HG03064 (cell line): ENCODE data around the gene IL1RAP.

ENCODE experiments used
- ATAC-seq: cut with Tn5 transposase; IDR thresholded peaks from one replicate; pipeline ENCODE4 v1.9.1; 2021; ENCODE audit warnings: low read depth; ENCODE audit not compliant: unreplicated experiment

IL1RAP gene

DNA sequence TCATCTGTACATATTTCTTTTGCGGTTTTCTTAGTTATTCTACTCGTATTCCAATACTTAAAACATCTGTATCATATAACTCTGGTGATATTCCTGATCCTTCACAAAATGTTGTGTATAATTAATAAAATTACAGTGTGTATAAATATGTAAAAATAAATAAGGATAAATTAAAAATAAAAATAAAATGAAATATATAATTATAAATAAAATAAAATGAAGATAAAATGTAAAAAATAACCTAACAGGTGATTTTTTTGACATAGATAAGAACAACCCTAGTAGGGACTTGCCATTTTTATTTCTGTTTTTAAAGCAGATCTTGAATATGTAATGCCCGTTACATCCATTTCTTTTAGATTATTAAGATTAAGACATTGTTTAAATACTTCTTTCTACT, 25.6 kb downstream of the IL1RAP start:
- no peak for ATAC-seq

DNA sequence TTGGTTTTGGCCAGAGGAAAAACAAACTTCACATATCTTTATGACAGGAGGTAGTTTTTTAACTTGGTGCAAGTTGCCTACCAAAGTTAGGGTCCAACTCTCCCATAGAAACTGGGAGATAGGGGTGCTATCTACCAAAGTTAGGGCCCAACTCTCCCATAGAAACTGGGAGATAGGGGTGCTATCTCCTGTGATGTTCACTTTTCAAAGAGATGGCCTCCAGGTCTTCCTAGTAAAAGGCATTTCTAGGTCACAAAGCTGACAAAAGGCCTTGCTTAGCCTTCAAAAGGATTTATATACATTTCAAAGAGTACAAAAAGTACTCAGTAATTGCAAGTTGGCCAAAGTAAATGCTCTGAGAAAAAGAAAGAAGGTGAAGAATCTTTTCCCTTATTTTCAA, 27.1 kb downstream of the IL1RAP start:
- ATAC-seq = no peak

DNA sequence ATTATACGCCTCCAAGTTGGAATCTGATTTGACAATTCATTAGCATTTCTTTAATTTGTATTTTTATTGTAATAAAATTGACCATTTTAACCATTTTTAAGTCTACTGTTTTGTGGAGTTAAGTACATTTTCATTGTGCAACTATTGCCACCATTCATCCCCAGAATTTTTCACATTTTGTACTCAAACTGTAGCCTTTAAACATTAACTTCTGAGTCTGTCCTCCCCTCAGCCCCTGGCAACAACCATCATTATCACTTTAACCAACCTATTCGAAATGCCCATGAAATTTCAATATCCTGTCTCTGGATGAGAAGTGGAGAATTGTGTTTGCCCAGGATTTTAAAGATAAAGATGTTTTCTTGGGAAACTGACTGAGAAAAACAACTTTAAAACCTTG, 27.7 kb downstream of the IL1RAP start:
- ATAC-seq = no peak

DNA sequence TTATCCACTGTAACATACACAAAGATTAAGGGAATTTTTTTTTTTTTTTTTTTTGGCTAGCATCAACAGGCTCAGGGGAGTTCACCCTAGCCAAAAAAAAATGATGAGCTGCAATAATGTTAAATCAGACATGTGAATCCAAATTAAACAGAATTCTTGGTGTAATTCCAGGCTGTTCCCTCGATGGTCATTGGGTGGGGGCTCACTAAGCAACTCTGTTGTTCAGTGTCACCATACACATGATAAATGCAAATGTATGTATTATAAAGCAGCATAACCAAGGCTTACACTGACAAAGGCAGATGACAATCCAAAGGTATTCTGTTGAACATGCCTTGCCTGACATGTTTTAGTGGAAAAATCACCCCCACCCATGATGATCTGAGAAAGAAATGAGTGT, 29.0 kb downstream of the IL1RAP start:
- ATAC-seq = no peak

DNA sequence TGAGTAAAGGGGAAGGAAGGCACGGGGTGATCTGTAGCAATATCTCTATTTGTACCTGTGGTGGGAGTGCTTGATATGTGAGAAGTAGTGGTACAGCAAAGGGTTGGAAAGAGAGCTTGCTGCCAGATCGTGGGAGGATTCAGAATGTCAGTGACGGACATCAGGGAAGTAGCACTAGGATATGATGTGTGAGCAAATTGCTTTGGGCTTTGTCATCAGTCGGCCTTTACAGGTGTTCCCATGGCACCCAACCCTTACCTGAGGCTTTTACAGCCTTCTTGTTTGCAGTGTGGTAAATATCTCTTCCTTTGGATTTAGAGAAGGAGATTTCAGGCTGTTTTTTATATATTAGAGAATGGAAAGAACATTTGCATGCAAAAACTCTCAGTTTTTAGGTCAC, 29.8 kb downstream of the IL1RAP start:
- no peak for ATAC-seq

DNA sequence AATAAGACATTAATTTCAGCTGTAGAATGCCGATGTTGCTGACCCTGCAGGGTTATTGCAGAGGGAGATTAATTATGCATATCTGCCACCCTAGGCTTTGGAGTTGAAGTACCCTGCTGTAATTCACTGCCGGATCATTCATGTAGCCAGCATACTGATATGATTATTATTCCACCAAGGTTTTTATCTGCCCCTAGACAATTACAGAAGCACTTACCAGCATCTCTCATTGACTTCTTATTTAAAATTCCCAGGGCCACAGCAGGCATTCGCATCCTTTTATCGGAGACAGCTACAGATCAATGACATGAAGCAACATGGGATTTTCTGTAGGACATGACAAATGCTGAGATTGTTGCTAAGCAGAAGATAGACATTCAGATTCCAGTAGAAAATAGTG, 31.3 kb downstream of the IL1RAP start:
- ATAC-seq = no peak

DNA sequence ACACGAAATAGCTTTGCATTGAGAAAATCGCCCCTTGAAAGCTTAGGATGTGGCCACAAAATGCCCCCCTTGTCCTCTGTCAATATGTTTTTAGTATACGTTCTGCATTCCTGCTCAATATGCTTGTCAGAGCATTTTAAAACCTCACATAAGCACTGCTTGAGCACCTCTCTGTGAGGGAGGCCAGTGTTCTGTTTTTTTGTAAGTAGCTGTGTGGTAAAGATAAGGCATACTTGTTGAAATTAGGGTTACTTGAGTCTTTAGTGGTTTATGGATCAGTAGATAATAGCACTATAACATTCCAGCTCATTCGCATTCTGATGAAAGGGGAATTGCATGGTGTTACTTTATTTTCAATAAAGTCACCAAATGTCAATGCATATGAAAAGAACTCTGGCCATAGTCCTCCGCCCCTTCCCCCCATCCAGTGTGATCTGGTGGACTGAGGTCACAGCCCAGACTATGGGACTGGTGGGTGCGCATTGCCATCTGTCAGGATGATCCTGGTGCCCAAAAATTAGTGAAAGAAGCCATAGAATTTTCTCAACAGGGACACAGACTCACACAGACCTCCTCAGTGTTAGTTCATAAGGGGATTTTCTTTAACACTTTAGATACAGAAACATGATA, 33.1 kb downstream of the IL1RAP start:
- no peak for ATAC-seq

DNA sequence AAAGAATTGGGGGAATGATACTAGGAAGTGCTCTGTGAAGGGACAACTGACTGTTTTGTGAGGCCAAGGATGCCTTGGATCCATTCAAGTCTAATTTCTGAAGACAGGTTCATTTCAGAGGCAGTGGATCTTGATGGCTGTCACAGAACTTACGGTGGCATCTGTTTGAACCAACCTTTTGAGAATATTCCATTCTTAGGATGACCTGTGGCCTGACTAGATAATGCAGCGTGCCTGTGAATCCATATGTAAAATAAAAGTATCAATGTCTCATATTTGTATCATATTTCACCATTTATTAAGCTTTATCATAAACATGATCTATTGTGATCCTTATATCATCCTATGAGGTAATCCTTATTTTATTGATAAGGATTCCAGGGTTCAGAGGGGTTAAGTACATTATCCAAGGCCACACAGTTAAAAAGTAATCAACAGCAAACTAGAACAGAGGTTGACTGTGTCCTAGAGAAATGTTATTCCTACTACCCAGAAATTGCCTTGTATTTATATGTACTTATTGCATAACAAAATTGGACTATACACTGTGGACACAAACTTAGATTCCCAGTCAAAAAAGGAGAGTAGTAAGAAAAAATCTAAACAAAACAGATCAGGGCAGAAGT, 34.3 kb downstream of the IL1RAP start:
- ATAC-seq = no peak

DNA sequence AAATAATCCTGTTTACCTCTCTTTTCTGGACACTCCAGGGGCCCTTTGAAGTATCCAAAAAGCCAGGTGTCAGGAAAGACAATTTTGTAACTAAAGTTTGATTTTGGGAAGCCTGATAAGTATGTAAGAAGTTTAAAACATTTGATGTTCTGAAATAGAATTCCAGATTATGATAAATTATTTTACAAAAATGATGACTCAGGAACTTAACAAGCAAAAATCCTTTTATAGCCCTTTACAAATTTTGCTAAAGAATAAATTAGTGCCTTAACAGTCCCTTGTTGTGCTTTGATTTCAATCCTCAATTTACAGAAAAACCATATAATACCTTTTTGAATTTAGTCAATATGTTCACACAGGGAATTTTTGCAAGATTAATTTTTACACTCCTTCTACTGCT, 38.1 kb downstream of the IL1RAP start:
- ATAC-seq = no peak

DNA sequence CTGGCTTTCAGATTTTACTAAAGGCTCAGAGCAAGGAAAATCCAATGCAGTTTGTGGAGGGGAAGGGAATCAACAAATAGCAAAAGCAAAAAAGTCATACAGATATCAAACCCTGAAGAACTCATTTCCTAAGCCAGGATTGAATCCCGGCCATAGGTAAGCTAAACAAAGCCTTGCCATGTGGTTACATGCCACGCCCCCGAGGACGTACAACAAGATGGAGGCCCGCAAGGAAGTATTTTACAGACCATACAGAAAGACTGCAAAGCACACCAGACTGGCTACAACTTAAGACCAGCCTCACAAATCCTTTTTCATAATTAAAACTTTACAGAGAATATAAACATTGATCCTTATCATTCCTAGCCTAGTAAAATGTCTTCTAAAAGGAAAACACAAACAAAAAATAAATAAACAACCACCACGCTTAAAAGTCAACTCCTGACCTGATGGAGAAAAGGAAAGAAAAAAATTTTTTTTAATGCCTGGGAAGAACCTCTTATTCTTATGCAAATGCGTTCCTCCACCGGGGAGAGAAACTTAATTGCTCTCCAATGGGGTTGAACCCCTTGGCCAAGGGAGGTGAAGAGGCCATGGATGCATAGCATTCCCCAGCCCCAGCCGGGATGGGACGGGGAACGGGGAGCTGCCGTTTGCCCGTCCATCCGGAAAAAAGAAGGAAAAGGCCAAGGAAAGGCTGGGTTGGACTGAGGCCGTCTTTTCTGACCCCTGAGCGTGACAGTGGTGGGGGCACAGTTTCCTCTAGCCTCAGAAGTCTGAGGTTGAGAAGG, 39.3 kb downstream of the IL1RAP start:
- no peak for ATAC-seq

DNA sequence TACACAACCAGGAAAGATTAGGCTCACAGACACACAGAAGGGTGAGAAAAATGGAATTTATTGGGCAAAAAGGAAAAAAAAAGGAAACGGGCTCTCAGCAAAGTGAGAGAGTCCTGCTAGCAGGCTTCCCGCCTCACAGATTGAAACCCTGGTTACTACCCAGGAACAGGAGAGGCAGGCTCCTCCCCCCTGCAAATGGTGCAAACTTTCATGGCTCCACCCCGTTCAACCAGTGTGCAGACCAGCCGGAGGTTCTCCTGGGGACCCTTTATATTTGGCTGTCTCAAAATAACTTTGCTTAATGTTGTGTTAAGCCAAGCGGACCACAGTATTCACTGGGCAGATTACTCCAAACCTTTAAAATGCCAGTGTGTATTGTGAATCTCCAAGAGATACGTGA, 40.3 kb downstream of the IL1RAP start:
- no peak for ATAC-seq

DNA sequence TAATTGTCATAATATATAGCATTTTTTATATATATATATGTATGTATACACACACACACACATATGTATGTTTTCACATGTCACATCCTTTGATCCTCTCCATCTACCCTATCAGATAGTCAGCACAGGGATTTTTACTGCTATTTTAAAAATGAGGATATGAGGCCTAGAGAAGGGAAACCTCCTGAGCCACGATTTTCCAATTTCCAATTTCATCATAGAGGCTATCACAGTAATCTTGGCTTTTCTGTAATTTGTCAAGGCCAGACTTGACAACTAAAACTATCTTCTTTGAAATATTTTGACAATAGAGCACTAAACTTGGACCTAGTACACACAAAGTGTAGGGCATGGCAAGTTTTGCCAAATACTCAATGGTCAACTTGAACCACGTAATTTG, 42.5 kb downstream of the IL1RAP start:
- no peak for ATAC-seq

DNA sequence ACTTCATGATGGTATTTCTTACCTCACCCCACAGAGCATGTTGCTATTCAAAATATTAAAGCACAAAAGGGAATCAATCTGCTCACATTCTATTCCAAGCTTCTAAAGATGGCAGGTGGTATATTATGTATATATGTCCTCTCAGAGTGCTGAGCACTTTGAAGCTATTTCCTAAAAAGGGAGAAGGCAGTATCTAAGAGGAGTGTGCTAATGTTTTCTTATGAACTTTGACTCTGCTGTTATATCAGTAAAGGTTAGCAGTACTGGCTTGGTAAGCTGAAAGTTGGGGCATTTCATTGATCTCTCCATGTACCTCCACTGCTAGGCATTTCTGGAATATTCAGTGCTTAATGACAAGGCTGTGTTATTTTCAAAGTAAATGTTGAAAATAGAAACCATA, 43.4 kb downstream of the IL1RAP start:
- no peak for ATAC-seq

DNA sequence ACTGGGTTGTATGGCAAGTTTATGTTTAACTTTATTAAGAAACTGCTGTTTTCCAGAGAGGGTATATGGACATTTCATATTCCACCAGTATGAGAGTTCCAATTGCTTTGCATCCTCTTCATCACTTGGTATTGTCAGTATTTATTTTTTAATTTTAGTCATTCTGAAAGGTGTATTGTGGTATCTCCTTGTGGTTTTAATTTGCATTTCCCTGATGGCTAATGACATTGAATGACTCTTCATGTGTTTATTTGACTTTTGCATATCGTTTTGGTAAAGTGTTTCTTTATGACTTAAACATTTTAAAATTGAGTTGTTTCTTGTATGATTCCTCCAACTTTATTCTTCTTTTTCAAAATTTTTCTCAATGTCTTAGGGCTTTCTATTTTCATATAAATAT, 44.4 kb downstream of the IL1RAP start:
- ATAC-seq = no peak

DNA sequence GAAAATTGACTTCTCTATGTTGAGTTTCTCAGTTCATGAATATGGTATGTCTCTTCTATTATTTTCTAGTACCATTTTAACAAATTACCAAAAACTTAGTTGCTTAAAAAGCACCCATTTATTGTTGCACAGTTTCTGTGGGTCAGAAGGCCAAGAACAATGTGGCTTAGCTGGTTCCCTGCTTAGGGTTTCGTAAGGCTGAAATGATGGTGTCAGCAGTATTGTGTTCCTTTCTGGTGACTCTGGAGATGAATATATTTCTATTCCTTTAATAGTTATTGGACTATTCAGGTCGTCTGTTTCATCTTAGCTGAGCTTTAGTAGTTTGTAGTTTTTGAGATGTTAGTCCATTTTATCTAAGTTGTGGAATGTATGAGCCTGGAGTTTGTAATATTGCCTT, 44.9 kb downstream of the IL1RAP start:
- ATAC-seq = no peak

DNA sequence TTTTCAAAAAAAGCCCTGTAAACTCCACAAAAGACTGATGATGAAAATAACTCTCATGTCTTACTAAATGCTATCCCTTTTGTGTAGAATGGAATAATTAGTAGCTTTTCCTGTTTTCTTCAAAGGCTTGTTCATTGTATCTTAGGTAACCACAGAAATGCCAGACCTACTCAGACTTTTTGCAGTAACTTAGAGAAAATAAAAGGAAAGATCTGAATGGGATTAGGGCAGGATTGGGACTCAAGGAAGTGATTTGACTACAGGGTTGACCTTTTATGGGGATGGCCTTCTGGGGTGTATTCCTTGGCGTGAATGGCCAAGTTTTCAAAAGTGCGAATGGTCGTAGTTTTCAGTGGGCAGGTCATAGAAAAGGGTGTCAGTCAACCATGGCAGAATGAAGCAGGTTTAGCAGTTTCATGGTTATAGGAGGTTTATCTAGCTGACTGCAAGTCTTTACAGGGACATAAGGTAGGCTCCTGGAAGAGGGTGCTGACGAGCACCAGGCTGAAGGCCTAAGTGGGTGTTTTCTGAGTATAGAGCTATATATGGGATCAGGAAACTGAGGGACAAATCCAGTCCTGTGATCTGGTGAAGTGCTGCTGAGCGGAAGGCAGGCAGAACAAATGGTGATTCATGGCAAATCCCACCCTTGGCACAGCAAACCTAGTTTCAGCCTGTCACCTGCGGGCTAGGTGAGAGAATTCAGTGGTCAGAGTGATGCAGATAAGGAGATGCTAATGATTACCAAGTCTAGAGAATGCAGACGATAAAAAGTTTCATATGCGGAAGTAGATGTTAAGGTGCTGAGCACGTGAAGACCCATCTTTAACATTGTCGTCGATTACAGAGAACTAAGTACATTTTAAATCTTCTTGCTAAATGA, 46.4 kb downstream of the IL1RAP start:
- no peak for ATAC-seq

DNA sequence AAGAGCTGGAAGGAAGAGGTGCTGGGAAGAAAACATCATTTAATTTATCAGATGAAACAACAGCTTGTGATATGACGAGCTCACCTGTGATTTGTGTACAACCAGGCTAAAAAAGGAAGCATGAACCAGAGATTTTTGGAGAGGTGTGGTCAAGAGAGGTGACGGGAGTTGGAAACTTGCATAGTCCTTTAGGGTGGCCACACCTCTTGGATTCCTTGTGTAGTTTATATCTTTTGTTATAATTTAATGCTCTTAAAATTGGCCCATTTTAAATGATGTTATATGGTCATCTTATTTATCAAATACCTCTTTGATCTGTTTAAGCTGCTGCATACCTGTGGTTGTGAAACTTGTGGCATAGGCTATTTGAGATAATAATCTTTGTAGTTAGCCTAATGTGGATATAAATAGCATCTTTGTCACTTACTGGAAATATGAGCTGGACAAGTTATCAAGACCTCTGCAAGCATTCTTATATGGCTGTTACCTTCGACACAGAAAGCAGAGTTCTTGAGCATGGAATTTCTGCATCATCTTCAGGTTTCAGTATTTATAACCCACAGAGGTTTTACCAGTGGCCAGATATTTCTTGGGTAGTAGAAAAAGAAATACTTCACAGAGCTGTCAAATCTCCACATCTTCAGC, 49.1 kb downstream of the IL1RAP start:
- no peak for ATAC-seq

DNA sequence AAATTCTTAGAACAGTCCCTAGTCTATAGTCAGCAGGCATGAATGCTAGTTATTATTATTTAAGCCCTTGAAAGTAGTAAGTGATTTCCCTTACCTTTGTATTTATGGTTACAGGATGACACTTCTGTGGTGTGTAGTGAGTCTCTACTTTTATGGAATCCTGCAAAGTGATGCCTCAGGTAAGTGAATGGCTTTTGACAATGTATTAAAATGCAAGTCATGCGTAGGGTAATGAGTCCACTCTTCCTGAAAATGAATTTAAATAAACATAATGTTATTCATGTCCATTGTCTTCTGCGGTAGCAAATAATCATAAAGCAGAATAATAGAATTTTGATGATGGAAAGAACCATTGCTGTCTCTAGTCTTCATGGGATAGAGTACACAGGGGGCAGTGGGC, 50.3 kb downstream of the IL1RAP start:
- ATAC-seq = no peak

DNA sequence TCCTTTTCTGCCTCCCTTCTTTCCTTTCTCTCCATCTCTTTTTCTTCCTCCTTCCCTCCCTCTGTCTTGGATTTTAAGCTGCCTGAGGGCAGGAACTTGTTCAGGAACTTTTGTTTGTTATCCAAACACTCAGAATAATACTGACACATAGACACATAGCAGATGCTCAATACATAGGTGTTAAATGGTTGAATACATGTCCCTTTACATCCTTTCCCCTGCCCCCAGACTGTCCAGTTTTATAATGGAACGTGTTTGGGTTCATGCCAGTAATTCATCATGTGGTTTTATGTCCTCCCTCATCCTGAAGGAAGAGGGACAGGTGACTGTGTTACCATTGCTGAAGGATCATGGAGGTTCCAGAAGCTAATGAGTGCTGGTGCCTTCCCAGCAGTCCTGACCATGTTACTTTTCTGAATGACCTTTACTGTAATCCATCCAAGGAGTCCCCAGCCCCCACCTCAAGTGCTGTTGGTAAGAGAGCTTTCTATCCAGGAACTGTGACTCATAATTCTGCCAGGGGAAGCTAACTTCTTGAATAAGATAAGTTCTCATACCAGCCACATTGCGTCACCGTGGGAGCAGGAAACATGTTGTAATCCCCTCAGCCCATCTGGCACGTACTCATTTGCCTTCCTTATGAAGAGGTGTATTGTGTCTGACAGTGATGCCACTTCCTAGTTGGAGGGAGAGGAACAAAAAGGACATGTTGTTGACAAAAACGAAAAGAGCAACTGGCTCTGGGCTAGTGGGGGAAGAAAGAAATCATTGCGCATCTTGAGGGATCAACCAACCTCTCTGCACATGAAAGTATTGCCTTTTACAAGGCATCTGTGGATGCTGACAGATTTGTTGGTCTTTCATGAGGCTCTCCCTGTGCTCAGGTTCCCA, 52.4 kb downstream of the IL1RAP start:
- no peak for ATAC-seq

DNA sequence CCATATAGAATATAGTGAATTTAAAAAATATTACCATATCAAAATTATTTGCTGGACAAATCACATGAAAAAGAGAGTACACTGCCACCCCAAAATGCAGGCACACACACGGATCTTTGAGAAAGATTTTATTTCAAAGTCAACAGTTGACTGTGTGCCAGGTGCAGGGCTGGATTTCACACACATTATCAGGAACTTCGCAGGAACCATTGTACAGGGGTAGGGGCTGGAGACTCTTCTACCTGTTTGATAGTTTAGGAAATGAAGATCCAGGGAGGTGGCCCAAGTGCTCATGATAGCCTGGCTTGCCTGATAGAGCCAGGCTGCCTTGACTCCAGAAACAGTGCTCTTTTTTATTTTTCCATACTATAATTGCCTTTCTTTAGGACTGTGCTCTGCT, 54.2 kb downstream of the IL1RAP start:
- no peak for ATAC-seq
